GM18861 (cell line): Measurements from ENCODE around the gene CD151.

ENCODE experiments used
- ATAC-seq: cut with Tn5 transposase; IDR thresholded peaks from one replicate; pipeline ENCODE4 v1.9.1; 2021; ENCODE audit not compliant: unreplicated experiment

Gene CD151

DNA sequence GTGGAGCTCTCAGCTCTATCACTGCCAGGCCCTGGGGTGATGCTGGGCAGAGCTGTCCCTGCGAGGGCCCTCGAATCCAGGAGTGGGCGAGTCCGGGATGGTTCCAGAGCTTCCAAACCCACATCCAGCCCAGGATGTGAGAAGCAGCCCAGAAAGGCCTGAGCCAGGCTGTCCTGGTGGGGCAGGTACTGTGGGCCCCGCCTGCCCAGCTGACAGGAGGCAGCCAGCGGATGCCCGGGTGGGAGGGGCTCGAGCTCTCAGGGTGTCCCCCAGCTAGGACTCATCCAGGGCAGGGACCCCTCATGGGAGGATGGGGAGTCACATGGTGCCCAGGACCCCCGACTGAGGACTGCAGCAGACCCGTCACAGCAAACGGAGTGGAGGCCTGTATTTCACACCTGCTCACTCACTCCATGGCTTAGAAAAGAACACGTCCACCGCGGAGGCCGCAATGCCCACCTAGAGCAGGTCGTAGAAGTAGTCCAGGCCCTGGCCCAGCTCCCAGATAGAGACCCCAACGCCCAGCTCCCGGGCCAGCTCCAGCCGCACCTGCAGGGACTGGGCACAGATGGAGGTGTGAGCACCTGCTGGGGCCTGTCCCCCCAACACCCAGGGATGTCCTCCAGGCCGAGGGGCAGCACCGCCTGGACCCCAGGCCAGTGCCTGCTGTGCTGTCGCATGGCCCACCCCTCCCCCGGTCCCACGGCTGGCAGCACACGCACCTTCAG, 36.8 kb downstream of the CD151 start:
- ATAC-seq = no peak

DNA sequence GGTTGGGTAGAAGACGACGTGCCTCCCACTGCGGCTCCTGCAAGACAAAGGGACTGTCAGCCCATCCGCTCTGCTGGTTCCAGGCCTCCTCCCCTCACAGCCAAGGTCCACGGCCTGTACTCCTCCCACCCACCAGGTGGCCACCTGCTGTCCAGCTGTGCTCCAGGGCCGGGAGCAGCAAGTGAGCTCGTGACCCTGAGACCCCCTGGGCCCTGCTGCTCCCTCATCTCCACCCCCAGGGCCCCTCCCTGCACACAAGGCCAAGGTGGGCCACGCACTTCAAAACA, 37.3 kb downstream of the CD151 start:
- no peak for ATAC-seq

DNA sequence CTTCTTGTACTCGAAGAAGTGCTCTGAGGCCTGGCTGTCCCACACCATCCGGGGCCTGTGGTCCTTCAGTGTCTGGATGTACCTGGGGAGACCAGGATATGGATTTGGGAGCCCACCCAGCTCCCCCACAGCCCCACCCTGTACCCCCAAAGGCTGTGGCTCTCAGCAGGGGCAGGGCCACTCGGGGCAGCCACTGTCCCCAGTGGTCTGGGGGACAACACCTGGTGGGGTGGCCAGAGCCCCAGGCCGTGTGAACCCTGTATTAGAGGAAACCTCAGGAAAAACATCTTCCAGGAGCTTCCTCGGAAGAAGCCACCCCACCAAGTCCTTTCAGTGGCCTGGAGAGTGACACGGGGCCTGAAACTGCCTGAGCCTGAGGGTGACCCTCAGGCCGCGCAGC, 37.7 kb downstream of the CD151 start:
- ATAC-seq = no peak

DNA sequence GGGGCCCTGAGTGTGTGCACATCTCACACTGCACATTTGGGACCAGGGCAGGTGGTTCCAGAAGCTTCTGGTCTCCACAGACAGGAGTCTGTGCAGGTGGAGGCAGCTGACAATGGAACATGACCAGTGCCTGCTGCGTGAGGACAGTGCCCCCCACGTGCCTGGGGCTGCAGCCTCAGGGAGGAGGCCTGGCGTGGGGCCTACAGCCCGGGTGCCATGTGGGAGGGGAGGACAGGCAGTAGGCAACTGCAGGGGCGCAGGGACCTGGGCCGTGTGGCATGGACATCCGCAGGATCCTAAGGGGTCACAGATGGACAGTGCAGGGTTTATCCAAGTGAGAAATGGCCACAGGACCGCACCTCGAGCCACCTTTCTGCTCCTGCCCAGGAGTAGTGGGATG, 38.7 kb downstream of the CD151 start:
- ATAC-seq = no peak

DNA sequence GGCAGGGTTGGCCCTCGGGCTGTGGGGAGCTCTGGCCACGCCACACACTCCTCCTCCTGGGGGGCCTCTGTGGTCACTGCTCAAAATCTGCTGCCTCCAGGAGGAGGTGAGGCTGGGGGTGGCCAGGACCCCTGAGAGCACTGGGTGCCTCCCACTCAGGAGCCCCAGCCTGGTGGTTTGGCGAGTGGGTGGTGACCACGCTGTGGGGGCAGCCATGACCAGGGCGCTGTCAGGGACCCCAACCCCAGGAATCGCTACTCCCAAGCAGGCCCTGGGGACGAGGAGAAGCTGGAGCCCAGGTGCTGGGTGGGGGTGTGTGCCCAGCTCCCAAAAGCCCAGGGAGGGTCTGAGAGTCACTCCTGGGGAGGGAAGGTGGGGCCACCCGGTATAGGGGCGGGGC, 40.0 kb downstream of the CD151 start:
- no peak for ATAC-seq

DNA sequence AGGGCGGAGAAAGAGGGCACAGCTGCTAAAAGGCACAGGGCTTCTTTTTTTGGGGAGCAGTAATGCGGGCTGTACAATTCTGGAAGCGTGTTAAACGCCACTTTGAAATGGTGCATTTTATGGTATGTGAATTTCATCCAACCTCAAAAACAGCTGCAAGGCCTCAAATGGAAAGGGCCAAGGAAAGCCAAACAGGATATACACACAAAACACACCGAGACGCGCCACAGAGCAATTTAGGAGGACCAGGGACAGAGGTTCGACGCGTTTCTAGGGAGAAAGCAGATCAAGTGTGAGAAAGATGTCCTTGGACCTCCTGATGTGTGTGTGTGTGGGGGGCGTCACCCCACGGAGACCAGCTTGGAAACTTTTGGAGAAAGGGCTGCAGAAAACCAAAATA, 41.0 kb downstream of the CD151 start:
- ATAC-seq = no peak

DNA sequence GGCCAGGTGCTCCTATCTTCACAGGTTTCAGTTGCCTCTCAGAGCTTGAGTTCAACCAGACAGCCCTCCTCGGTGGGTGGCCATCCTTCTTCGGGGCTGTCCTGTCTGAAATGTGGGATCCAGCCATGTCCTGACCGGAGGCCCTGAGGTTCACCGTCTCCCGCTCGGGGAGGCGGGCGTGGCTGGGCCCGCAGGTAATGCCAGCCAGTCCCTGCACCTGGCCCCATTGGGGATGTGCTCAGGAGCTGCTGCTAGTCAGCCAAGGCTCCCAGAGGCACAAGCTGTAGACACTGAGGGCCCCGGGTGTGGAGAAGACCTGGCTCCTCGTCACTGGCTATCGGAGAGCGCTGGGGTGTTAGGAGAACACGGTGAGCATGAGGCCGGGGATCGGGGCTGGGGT, 42.5 kb downstream of the CD151 start:
- no peak for ATAC-seq

DNA sequence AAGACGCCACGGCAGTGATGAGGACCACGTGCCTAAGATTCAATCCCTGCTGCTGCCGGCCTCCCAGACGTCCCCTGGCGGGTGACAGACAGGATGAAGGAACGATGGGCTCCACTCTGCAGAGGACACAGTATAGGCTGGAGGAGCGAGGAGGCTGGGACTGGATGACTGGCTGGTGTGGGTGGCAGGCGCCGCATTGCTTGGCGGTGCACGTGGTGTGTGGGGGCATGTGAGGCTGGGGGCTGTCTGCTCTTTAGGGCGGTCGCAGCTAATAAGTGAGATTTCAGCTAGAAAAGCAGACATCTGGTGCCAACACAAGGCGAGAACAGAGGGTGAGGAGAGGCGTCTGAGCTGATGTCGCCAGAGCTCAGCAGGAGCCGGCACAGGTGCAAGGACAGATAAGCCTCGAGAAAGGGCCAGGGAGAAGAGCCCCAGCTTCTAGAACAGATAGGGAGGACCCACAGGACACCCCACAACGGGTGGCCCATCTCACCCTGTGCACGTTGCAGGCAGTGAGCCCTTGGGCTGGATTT, 43.1 kb downstream of the CD151 start:
- ATAC-seq = no peak

DNA sequence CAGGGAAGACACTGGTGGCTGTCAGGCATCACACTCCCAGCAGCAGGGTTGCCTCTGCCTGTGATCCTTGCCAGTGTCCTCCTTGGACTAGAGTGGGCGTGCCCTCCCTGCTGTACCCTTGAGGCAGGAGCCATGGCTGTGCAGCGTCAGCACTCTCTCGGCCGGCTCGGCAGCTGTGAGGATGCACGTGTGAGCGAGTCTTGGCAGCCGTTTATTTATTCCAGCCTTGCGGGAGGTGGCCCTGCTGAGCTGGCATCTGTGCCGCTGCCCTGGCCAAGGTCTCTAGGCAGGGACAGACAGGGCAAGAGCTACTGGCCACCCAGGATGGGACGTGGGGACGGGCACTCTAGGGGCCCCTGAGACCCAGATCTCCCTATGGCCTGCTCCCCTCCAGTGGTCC, 43.8 kb downstream of the CD151 start:
- ATAC-seq = no peak

DNA sequence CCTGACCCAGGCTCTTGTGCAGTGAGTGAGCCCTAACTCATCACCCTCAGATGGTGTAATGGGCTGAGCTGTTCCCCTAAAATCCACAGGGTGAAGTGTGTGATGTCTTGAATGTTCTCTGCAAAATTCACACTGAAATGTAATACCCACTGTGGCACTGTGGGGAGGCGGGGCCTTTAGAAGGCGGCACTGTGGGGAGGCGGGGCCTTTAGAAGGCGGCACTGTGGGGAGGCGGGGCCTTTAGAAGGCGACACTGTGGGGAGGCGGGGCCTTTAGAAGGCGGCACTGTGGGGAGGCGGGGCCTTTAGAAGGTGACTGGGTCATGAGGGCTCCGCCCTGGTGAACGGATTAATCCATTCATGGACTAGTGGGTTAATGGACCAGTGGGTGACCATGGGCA, 44.8 kb downstream of the CD151 start:
- ATAC-seq = no peak

DNA sequence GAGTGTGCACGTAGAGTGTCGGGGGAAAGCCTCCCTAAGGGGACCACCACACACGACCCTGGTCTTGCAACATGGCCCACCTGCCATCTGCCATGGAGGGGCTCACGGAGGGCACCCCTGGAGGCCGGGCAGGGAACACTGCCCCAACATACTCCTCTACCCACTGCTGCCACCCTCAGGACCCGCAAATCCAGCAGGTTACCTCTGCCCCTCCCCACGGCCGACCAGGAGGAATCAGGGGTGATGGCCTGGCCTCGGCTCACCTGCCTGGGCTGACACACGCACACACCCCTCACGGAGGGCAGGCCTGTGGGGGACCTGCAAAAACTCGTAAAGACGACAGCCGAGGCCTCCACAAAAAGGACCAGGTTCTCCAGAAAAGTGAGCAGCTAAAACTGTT, 47.7 kb downstream of the CD151 start:
- no peak for ATAC-seq

DNA sequence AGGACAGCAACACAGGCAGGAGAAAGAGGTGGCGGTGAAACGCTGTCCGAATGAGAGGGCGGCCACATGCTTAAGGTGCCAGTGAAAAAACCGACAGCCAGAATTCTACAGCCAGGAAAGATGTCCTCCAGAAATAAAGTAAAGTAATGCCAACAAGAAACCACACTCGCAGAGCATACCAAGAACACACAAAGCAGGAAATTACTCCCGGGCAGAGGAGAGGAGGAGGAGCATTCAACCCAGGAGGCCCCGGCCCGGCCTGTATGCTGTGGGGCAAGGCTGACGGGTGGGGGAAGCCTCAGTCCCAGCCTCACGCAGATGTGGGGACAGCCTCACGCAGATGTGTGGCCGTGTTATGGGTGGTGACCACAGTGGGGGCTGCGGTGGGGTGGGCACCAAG, 49.8 kb downstream of the CD151 start:
- ATAC-seq = no peak

DNA sequence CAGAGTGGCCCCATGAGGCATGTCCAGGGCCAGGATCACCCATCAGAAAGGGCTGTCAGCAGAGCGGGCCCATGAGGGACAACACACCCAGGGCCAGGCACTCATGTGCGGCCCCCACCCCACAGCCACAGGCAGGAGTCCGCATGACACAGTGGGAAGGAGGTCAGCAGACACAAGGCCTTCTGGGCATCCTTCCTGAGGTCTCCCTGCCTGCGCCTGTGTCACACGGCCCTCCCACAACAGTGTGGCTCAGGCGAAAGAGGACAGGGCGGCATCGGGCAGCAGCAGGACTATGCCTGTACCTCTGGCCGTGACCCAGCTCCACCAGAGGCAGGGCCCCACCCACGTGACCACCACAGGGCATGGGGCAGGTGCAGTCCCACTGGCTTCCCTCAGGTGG, 50.8 kb downstream of the CD151 start:
- no peak for ATAC-seq

DNA sequence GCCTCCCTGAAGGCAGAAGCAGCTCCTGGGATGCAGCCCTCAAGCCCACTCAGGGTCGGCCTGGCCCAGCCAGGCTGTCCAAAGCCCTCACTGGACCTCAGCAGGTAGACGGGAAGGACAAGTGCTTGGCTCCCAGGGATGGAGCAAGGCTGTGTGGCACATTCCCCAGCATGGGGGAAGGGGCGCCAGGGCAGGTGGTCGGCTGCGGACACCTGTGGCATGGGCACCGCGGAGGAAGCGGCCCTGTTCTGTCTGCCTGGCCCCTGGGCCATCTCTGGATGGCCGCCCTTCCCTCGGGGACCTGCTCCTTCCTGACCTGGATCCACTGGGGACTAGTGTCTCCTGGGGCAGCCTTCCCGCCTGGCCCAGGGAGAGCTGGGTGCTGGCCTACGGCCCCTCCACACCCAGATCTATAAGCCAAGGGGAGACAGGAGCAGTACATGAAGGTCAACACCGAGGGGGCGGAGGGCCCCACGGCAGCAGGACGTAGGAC, 51.9 kb downstream of the CD151 start:
- ATAC-seq = no peak

DNA sequence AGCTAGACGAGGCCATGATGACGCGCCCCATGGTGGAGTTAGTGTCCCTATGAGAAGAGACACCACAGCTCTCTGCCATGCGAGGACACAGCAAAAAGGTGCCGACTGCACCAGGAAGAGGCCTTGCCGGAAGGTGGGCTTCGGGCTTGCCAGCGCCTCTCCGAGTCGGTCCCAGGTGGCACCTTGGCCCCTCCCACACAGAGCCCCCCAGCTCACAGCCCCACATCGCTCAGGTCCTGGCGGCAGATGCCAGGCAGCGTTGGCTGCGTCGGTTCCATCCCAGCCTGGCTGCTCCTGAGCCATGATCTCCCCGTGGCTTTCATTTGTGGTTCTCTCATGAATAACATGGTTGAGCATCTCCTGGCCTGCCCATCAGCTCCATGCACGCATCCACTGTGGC, 53.8 kb downstream of the CD151 start:
- ATAC-seq = no peak

DNA sequence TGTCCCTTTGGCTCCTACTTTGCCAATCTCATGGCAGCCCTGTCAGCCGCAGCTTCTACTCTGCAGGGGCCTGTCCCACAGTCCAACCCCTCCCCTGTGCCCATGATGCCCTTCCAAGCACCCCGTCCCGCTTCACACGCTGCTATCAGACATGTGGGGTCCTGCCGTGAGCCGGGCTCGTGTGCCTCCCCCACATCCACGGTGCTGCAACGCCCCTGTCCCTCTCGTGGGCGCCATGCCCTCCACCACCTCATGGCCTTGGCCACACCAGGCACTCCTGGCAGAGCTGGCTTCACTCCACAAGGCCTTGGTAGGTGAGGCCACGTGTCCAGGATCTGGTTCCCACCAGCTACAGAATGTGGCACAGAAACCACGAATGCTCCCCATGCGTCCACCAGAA, 54.8 kb downstream of the CD151 start:
- ATAC-seq = no peak
